GM19452 (cell line): Measurements from ENCODE around the gene TMEM151A.
A peak's percentile ranks its signal among the peaks of the same experiment; 100 is the strongest.
"Not testable (repeated sequence)": the region's sequence is repeated elsewhere in the genome, so short reads cannot be mapped to it uniquely, and the experiment has no call there.

ENCODE experiments used
- ATAC-seq: cut with Tn5 transposase; IDR thresholded peaks from one replicate; pipeline ENCODE4 v1.9.1; 2021; ENCODE audit not compliant: unreplicated experiment

The TMEM151A gene

GRCh38 chr11:66297610-66298009 lies 5.9 kb downstream of the TMEM151A start:
- ATAC-seq = no peak

GRCh38 chr11:66299186-66299585 lies 7.5 kb downstream of the TMEM151A start:
- no peak for ATAC-seq

- no peak for ATAC-seq
Measured at GRCh38 chr11:66302656-66303055, 11.0 kb downstream of the TMEM151A start.

GRCh38 chr11:66309475-66309874 lies 17.8 kb downstream of the TMEM151A start:
- no peak for ATAC-seq

- ATAC-seq = no peak
Measured at GRCh38 chr11:66310324-66310723, 18.6 kb downstream of the TMEM151A start.

DNA sequence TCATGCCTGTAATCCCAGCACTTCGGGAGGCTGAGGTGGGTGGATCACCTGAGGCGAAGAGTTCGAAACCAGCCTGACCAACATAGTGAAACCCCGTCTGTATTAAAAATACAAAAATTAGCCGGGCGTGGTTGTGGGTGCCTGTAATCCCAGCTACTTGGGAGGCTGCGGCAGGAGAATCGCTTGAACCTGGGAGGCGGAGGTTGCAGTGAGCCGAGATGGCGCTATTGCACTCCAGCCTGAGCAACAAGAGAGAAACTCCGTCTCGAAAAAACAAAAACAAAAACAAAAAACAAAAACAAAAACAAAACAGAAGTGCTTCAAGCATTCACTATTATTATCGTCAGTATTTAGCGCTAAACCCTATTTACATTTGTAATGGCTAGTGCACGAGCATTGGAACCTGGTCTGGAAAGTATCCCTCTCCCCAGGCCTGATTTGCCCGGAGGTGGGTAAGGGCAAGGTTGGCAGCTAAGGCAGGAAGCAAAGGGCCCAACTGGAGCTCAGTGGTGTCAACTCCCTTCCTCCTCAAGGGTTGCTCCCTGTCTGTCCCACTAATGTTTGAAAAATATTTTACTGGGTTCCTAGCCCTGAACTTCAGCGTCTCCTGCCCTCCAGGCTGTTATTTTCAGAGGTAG lies 19.2 kb downstream of the TMEM151A start:
- ATAC-seq = not testable (repeated sequence)

DNA sequence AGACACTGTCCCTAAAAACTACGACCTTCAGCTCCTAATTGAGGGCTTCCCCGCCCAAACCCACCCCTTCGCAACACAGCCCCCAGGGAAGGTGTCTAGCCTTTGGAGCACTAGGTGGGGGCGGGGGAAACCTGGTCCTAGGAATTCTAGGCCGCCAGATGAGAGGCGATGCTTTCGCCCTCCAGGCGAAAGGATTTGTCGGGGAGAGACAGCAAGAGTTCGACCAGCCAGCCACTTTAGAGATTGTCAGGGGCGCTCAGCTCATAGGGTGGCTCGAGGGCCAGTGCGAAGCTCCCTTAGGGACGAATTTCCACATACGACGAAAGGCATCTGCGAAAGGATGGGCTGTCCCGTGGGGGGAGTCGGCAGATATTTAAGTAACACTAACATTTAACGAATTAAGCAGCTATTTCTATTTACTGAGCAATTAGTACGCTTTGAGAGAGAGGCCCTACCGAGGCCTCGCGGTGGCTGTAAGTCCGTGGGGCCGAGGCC lies 19.8 kb downstream of the TMEM151A start:
- no peak for ATAC-seq

- ATAC-seq = peak; percentile 60
Measured at GRCh38 chr11:66311965-66312548, 20.4 kb downstream of the TMEM151A start.

DNA sequence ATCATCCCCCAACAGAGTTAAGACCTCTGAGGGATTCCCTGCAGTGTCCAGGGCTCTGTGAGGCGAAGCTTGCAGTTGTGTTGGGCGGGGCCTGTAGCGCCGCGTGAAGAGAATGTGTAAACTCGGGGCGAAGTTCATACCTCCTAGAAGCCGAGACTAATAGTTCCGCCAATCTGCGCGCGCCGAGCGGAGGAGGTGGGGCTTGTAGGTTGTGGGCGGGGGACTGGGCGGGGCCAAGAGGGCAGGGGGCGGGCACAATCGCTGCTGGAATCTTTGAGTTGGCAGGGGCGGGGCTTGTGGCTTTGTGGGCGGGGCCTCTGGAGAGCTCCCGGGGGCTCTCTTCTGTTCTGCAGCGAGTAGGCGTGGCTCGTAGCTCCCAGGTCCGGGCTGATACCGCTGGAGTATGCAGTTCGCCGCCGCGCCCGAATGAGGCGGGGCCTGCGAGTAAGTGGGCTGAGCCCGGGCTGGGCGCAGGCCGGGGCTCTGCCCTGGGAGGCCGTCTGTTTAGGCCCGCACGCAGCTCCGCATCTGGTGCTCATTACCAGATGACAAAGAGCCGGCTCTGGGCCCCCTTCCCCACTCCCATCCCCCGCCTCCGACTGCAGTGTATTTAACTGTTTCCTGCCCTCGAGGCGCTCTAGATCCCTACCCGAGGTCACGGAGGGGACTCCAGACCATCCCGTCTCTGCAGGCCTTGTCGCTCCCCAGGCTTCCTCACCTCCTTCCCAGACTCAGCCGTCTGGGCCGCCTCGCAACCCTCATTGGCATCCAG lies 21.0 kb downstream of the TMEM151A start:
- ATAC-seq = peak; percentile 54

DNA sequence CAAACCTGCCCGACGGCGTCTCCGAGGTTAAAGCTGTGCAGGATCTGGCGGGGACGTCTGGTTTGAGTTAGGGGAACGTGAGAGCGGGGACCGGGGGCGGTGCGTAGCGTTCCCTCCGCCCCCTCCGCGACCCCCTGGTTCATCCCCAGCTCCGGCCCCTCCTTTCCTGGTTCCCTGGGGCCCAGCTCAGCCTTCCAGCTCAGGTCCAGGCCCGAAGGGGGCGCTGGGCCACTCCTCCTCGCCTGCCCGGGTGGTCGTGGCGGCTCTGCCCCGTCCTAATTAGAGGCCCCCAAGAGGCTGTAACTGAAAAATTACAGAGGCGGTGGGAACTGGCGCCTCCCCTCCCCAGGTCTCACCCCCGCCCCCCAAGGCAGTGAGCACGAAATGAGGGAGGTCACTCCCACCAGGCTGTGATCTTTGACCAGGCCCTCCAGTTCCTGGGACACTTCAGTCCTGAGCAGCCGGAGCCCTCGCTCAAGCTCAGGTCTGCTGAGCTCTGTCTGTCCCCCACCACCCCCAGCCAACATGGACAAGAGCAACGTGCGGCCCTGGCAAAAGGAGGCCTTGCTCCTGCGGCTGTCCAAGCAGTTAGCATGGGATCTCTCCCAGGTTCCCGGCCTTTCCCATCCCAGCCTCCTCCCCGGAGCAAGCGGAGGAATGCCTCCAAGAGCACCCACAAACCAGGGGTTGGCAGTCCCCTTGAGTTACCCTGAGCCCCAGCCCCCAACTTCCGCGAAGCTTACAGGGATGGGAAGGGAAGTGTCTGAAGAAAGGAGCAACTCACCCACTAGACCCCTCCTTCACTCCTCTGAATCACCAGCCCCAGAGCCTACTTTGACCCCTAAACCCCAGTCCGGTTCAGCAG lies 21.9 kb downstream of the TMEM151A start:
- ATAC-seq = no peak

- ATAC-seq = no peak
Measured at GRCh38 chr11:66314186-66314501, 22.4 kb downstream of the TMEM151A start.

DNA sequence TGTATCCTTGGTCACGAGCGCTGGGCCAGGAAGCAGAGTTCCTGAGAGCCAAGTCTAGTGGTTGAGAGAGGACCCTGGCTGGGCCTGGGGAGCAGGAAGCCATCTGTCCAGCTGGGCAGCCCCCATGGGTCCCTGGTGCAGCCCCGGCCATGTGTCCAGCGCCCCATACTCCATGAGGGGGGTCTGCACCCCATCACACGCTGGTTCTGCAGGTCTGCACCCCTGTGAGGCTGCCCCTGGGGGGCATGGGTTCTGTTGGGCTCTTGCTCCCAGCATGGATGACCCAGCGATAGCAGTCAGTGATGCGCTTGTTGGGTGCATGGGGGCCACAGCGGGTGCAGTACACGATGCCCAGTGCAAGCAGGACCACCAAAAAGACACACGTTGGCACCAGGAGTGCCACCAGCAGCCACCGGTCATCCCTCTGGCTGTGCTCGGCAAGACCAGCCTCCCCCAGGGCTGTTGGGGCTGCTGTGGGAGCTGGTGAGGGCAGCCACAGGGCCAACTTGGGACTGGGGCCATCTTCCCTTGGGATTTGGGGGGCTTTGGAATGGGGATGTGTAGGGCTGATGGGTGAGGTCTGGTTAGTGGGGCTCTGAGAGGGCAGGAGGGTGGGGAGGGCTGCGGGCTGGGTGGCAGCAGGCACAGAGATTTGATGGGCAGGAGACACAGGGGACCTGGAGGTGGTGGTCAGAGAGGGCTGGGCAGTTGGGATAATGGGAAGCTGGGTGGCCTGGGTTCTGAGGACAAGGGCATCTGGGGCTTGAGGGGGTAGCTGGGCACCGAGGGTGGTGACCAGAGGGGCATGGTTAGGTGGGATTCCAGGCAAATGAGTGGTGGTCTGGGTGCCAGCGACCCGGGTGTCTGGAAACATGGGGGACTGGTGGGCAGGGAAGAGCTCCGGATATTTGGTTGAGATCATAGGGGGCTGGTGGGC lies 23.1 kb downstream of the TMEM151A start:
- ATAC-seq = no peak

GRCh38 chr11:66315498-66315885 lies 23.8 kb downstream of the TMEM151A start:
- ATAC-seq = no peak

GRCh38 chr11:66315921-66316811 lies 24.5 kb downstream of the TMEM151A start:
- ATAC-seq = no peak

GRCh38 chr11:66316849-66317251 lies 25.2 kb downstream of the TMEM151A start, which contains the start of gene CD248:
CD248 (minus strand) TSS chr11:66317044; CDS start chr11:66317027, 17 bp downstream.
- ATAC-seq = no peak

GRCh38 chr11:66317322-66317722 lies 25.6 kb downstream of the TMEM151A start:
- no peak for ATAC-seq

DNA sequence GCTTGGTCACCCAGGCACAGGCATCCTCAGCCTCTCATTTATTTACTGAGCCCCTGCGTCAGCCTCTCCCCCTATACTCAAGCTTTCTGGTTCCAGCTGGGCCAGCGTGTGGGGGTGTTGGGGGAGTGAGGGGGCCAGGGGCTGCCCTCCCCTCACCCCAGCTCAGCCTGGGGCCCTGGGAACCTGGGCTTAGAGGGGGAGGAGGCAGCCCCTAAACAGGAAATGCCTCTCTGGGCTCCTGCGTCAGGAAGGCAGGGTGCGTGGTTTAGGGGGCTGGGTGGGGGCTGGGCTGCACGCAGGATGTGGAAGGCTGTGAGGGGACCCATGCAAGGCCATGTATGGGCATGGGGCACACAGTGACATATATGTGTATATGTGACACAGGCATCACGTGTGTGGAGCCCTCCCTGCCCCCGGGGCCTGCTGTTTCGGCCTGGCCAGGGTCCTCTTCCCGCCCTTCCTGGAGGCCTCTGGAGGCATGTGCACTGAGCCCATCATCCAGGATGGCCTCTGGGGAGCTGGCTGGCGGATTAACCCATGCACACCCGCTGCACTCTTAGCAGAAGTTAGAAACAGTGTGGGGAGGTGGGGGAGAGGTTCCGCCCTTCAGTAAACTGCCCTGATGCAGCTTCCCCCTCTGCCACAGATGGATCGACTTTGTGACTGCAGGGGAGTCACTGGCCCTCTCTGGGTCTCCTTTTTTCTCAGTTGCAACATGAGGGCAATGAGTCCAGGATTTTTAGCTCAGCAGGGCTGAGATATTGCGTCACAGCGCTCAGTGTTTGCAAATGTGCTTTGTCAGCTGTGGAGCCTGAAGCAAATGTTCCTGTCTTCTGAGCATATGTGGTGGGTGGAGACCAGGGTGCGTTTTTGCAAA lies 26.3 kb downstream of the TMEM151A start:
- ATAC-seq = no peak

DNA sequence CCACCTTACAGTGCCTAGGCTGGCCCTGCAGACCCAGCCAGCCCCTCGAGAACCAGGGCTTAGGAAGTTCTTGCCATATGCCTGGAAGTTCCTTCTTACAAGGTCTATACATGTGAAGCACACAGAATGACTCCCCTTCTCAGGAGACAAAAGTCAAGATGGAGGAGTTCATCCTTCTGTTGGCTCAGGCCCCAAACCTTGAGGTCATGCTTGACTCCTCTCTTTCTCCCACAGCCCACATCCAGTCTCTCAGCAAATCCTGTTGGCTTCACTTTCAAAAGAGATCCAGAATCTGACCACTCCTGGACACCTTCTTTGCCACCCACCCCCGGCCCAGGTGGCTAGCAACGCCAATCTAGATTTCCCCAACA lies 26.9 kb downstream of the TMEM151A start:
- no peak for ATAC-seq
